ENCODE data around the gene PERCC1.

PERCC1 gene

GRCh38 chr16:1464196-1464893 is 33.5 kb downstream of the PERCC1 start:
- Histone ChIP-seq H3K79me2 (ENCODE audit: control insufficient read depth, low read length) (peaks cover 40% of the 10 kb centered on the region), H3K4me1 (ENCODE audit: control insufficient read depth, low read length) (peaks cover 16% of the 10 kb centered on the region), H3K9me3 (ENCODE audit: control insufficient read depth, insufficient read depth, low read length) (no peaks in the 10 kb centered on the region), H3K9me2 (replicated peaks; ENCODE audit: control insufficient read depth, low read length) (no peaks in the 10 kb centered on the region), H3K36me3 (ENCODE audit: control insufficient read depth, low read length) (peaks cover 16% of the 10 kb centered on the region), H3F3A (ENCODE audit: control insufficient read depth, insufficient read depth) (no peaks in the 10 kb centered on the region), H3K27me3 (ENCODE audit: control insufficient read depth, low read length) (no peaks in the 10 kb centered on the region), H4K20me1 (ENCODE audit: control insufficient read depth, insufficient read depth, low read depth, low read length) (no peaks in the 10 kb centered on the region), H3K4me3 (ENCODE audit: low read length) (no peak overlapping the region), H3K4me2 (ENCODE audit: low read length) (no peak overlapping the region), H3K27ac (ENCODE audit: low read depth, low read length) (no peak overlapping the region)
- TF ChIP-seq CTCF (IDR thresholded peaks at IDR 0.05; ENCODE audit: low read depth, low read length, poor library complexity, severe bottlenecking) = no peak
- no peak for TF ChIP-seq EZH2phosphoT487 (IDR thresholded peaks at IDR 0.05; ENCODE audit: borderline replicate concordance, low read length)

GRCh38 chr16:1464894-1465566 is 34.2 kb downstream of the PERCC1 start:
- peaks cover 14% of the 10 kb centered on the region for H3K36me3 ChIP-seq (ENCODE audit: control insufficient read depth, low read length)

GRCh38 chr16:1465567-1465915 is 34.7 kb downstream of the PERCC1 start:
- Histone ChIP-seq H3K27me3 (ENCODE audit: control insufficient read depth, low read length) (no peaks in the 10 kb centered on the region), H3K4me3 (ENCODE audit: low read length) (no peak overlapping the region), H3F3A (ENCODE audit: control insufficient read depth, insufficient read depth) (no peaks in the 10 kb centered on the region), H3K36me3 (ENCODE audit: control insufficient read depth, low read length) (peaks cover 9% of the 10 kb centered on the region), H4K20me1 (ENCODE audit: control insufficient read depth, insufficient read depth, low read depth, low read length) (no peaks in the 10 kb centered on the region), H3K9me2 (replicated peaks; ENCODE audit: control insufficient read depth, low read length) (no peaks in the 10 kb centered on the region), H3K9me3 (ENCODE audit: control insufficient read depth, insufficient read depth, low read length) (no peaks in the 10 kb centered on the region), H3K4me2 (ENCODE audit: low read length) (no peak overlapping the region), H3K79me2 (ENCODE audit: control insufficient read depth, low read length) (peaks cover 52% of the 10 kb centered on the region), H3K27ac (ENCODE audit: low read depth, low read length) (no peak overlapping the region), H3K4me1 (ENCODE audit: control insufficient read depth, low read length) (peaks cover 16% of the 10 kb centered on the region)
- TF ChIP-seq EZH2phosphoT487 (IDR thresholded peaks at IDR 0.05; ENCODE audit: borderline replicate concordance, low read length) (no peak), CTCF (IDR thresholded peaks at IDR 0.05; ENCODE audit: low read depth, low read length, poor library complexity, severe bottlenecking) (no peak)

More at GRCh38 chr16:1464894-1465566, 34.2 kb downstream of the PERCC1 start:
- H3K79me2 ChIP-seq (ENCODE audit: control insufficient read depth, low read length) = peaks cover 47% of the 10 kb centered on the region
- no peak overlapping the region for H3K27ac ChIP-seq (ENCODE audit: low read depth, low read length)
- no peak overlapping the region for H3K4me2 ChIP-seq (ENCODE audit: low read length)
- no peaks in the 10 kb centered on the region for H3K9me3 ChIP-seq (ENCODE audit: control insufficient read depth, insufficient read depth, low read length)
- H3F3A ChIP-seq (ENCODE audit: control insufficient read depth, insufficient read depth) = no peaks in the 10 kb centered on the region
- H4K20me1 ChIP-seq (ENCODE audit: control insufficient read depth, insufficient read depth, low read depth, low read length) = no peaks in the 10 kb centered on the region
- TF ChIP-seq EZH2phosphoT487 (IDR thresholded peaks at IDR 0.05; ENCODE audit: borderline replicate concordance, low read length) (no peak), CTCF (IDR thresholded peaks at IDR 0.05; ENCODE audit: low read depth, low read length, poor library complexity, severe bottlenecking) (no peak)
- H3K27me3 ChIP-seq (ENCODE audit: control insufficient read depth, low read length) = no peaks in the 10 kb centered on the region
- H3K9me2 ChIP-seq (replicated peaks; ENCODE audit: control insufficient read depth, low read length) = no peaks in the 10 kb centered on the region
- peaks cover 16% of the 10 kb centered on the region for H3K4me1 ChIP-seq (ENCODE audit: control insufficient read depth, low read length)
- H3K4me3 ChIP-seq (ENCODE audit: low read length) = no peak overlapping the region
